ENCODE data around the gene DCLRE1B.
"Not testable (repeated sequence)": the region's sequence is repeated elsewhere in the genome, so short reads cannot be mapped to it uniquely, and the experiment has no call there.

The DCLRE1B gene

DNA sequence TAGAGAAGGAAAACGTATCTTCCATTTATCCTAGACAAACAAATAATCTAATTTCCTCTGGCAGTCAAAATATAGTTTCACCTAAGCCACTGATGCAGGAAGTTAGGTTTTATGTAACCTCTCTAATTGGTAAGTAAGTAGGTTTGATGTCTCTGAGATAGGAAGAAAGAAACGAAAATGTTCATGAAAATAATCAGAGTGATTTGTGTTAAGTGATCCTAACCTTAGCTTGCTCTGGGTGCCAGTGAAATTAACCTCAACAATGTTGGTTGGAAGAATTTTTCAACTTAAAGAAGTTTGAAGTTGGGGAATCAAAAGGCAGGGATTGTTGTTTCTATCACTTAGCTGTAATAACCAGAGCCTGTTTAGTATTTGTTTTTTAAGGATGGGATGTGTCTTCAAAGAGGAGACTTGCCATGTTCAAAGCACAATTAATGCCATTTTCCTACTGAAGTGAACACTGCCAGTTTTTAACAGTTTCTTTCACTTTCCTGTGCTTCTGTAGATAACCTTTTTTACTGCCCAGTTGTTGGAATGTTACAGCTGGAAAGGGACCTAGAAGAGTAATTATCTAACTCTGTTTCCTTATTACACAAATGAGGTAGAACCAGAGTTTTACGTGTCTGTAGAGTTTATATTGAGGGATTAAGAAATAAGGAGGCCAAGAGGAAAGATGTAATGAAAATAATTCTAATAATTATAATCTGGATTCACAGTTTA, 42.4 kb downstream of the DCLRE1B start:
- DNase-seq (ENCODE audit: low read depth in 2 of 2): no peak

GRCh38 chr1:113948151-113948550, 43.0 kb downstream of the DCLRE1B start:
- not testable (repeated sequence) for DNase-seq (ENCODE audit: low read depth in 2 of 2)

GRCh38 chr1:113949007-113949406, 43.9 kb downstream of the DCLRE1B start:
- DNase-seq (ENCODE audit: low read depth in 2 of 2): no peak

- DNase-seq (ENCODE audit: low read depth in 2 of 2): no peak
Measured at GRCh38 chr1:113950908-113951307, 45.8 kb downstream of the DCLRE1B start.

DNA sequence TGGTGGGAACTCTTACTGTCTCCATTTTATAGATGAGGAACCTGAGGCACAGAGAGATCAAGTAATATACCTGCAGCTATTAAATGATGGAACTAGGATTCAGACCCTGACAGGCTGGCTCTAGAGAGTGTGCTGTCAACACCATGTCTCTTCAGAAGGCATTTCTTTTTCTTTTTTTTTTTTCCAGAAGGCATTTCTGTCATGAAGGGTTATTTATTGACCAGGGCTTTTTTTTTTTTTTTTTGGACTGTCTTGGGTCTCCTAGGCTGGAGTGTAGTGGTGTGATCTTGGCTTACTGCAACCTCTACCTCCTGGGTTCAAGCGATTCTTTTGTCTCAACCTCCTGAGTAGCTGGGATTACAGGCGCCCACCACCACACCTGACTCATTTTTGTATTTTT, 46.6 kb downstream of the DCLRE1B start:
- no peak for DNase-seq (ENCODE audit: low read depth in 2 of 2)

- no peak for DNase-seq (ENCODE audit: low read depth in 2 of 2)
Measured at GRCh38 chr1:113957984-113958383, 52.9 kb downstream of the DCLRE1B start.

GRCh38 chr1:113958691-113959090, 53.6 kb downstream of the DCLRE1B start:
- no peak for DNase-seq (ENCODE audit: low read depth in 2 of 2)

GRCh38 chr1:113963281-113963906, 58.3 kb downstream of the DCLRE1B start:
- no peak for DNase-seq (ENCODE audit: low read depth in 2 of 2)

Data from stimulated activated CD4-positive, alpha-beta T cell treated with anti-CD3 and anti-CD28 coated beads, Interleukin-15, amount 100 ng/mL, for 48 hours (primary cell).